Measurements from ENCODE around the gene TAF11L8.
"Not testable (repeated sequence)": the region's sequence is repeated elsewhere in the genome, so short reads cannot be mapped to it uniquely, and the experiment has no call there.

Gene TAF11L8

GRCh38 chr5:17590860-17591259 is at the start of gene TAF11L8:
Gene TAF11L8 (minus strand): TSS chr5:17590960.
- in situ Hi-C loops (cut with MboI; ENCODE audit: low sequenced_read_pairs), result not testable (repeated sequence)

- in situ Hi-C loops (cut with MboI; ENCODE audit: low sequenced_read_pairs), result no loop called here
Observed at GRCh38 chr5:17634160-17634559, 43.4 kb upstream of the TAF11L8 start, which contains the start of gene TAF11L14. Gene TAF11L14 (plus strand): TSS chr5:17634460.

- in situ Hi-C loops (cut with MboI; ENCODE audit: low sequenced_read_pairs), result not testable (repeated sequence)
Observed at GRCh38 chr5:17631788-17632187, 41.0 kb upstream of the TAF11L8 start, which contains the start of gene TAF11L13. Gene TAF11L13 (plus strand): TSS chr5:17632088.

- in situ Hi-C loops (cut with MboI; ENCODE audit: low sequenced_read_pairs), result no loop called here
Observed at GRCh38 chr5:17625686-17626085, 34.9 kb upstream of the TAF11L8 start.

GRCh38 chr5:17620627-17621026 is 29.9 kb upstream of the TAF11L8 start:
- in situ Hi-C loops (cut with MboI; ENCODE audit: low sequenced_read_pairs), result no loop called here

- in situ Hi-C loops (cut with MboI; ENCODE audit: low sequenced_read_pairs), result no loop called here
Observed at GRCh38 chr5:17619354-17619753, 28.6 kb upstream of the TAF11L8 start.

GRCh38 chr5:17614872-17615605 is 24.3 kb upstream of the TAF11L8 start:
- in situ Hi-C loops (cut with MboI; ENCODE audit: low sequenced_read_pairs), result no loop called here

GRCh38 chr5:17610092-17610491 is 19.3 kb upstream of the TAF11L8 start, which contains the start of gene TAF11L12:
Gene TAF11L12 (plus strand): TSS chr5:17610392.
- in situ Hi-C loops (cut with MboI; ENCODE audit: low sequenced_read_pairs), result not testable (repeated sequence)

- in situ Hi-C loops (cut with MboI; ENCODE audit: low sequenced_read_pairs), result not testable (repeated sequence)
Observed at GRCh38 chr5:17607461-17607860, 16.7 kb upstream of the TAF11L8 start.

GRCh38 chr5:17604951-17605350 is 14.2 kb upstream of the TAF11L8 start:
- in situ Hi-C loops (cut with MboI; ENCODE audit: low sequenced_read_pairs), result no loop called here

GRCh38 chr5:17603880-17604279 is 13.1 kb upstream of the TAF11L8 start, which contains the start of gene TAF11L11:
Gene TAF11L11 (plus strand): TSS chr5:17604183.
- in situ Hi-C loops (cut with MboI; ENCODE audit: low sequenced_read_pairs), result not testable (repeated sequence)

- in situ Hi-C loops (cut with MboI; ENCODE audit: low sequenced_read_pairs), result not testable (repeated sequence)
Observed at GRCh38 chr5:17597728-17598127, 7.0 kb upstream of the TAF11L8 start, which contains the start of gene TAF11L10. Gene TAF11L10 (minus strand): TSS chr5:17597828.

GRCh38 chr5:17594255-17594654 is 3.5 kb upstream of the TAF11L8 start, which contains the start of gene TAF11L9:
Gene TAF11L9 (minus strand): TSS chr5:17594394.
- in situ Hi-C loops (cut with MboI; ENCODE audit: low sequenced_read_pairs), result not testable (repeated sequence)

- in situ Hi-C loops (cut with MboI; ENCODE audit: low sequenced_read_pairs), result not testable (repeated sequence)
Observed at GRCh38 chr5:17585658-17586057, 5.1 kb downstream of the TAF11L8 start, which contains the start of gene TAF11L7. Gene TAF11L7 (minus strand): TSS chr5:17585758.
